Bronchus fibroblast of lung (primary cell): ENCODE measurements around the gene SLC5A12. TPM values are rescaled to one million over a fixed set of nuclear protein-coding genes. Genes with fewer than 3 reads are reported as not detected.

Experiments
- total RNA-seq: library from RNA; depleted of rRNA; stranded (reverse); fragments of >200 nt; gene quantifications from 2 replicates; pipeline ENCODE4 v1.2.3, GENCODE V29; 2015

Gene SLC5A12
- not detected in 2 replicates for total RNA-seq

GRCh38 chr11:26721948-26722475 lies at the start of gene SLC5A12:
Gene SLC5A12, minus strand, starts transcription at chr11:26722060. Its CDS starts 346 bp downstream, at chr11:26721714.

Other genes with a start within 250 kb of the SLC5A12 start
- gene MUC15, start 149.8 kb downstream of the SLC5A12 start, total RNA-seq: under 0.01 and 0.17 TPM in 2 replicates